Esophagus muscularis mucosa (tissue), 4 donors: ENCODE results near the gene TELO2. TPM values are rescaled to one million over a fixed set of nuclear protein-coding genes. Genes with fewer than 3 reads are reported as not detected.
"Not testable (repeated sequence)": the region's sequence is repeated elsewhere in the genome, so short reads cannot be mapped to it uniquely, and the experiment has no call there.

Experiments used
- DNase-seq: peaks from one replicate; pipeline ENCODE4 v3.0.0-alpha.2; 2017; ENCODE audit errors: extremely low spot score
- H3K27ac ChIP-seq, 4 donors: fragments of 200-600 bp; sonication (generic); replicated peaks in 1 of 4; 1 replicate in 3 of 4; 2 replicates in 1 of 4; pipeline ENCODE4 v1.5.1; 2016 to 2019; ENCODE audit warnings: mild to moderate bottlenecking in 1 of 4
- H3K27me3 ChIP-seq, 4 donors: fragments of 200-600 bp; sonication (generic); one replicate each; pipeline versions ENCODE4 v1.5.1 to v1.6.0; 2016 to 2019
- H3K36me3 ChIP-seq, 4 donors: fragments of 200-600 bp; sonication (generic); one replicate each; pipeline ENCODE4 v1.5.1; 2016 to 2019
- H3K4me1 ChIP-seq, 4 donors: fragments of 200-600 bp; sonication (generic); one replicate each; pipeline ENCODE4 v1.5.1; 2016 to 2019
- H3K4me3 ChIP-seq, 4 donors: fragments of 200-600 bp; sonication (generic); 1 replicate in 2 of 4; 2 replicates in 2 of 4; pipeline ENCODE4 v1.5.1; 2016 to 2019; ENCODE audit warnings: mild to moderate bottlenecking in 4 of 4, moderate library complexity in 1 of 4
- H3K9me3 ChIP-seq, 4 donors: fragments of 200-600 bp; sonication (generic); 1 replicate in 3 of 4; 2 replicates in 1 of 4; pipeline ENCODE4 v1.5.1; 2016 to 2019
- CTCF ChIP-seq, 3 experiments: fragments of 200-600 bp in 2 of 3; fragments of 450-650 bp in 1 of 3; sonication (generic) in 2 of 3; IDR thresholded peaks; one replicate each; pipeline ENCODE4 v1.5.1; 2017 to 2019; ENCODE audit warnings: antibody characterized with exemption in 3 of 3, mild to moderate bottlenecking in 2 of 3, moderate library complexity in 1 of 3
- EP300 ChIP-seq: sonication (generic); formaldehyde crosslinking; IDR thresholded peaks from one replicate; pipeline ENCODE4 v1.6.1; 2017; ENCODE audit warnings: antibody characterized with exemption
- POLR2A ChIP-seq: fragments of 450-650 bp; IDR thresholded peaks from one replicate; pipeline ENCODE4 v1.6.1; 2017; ENCODE audit warnings: antibody characterized with exemption, moderate library complexity, mild to moderate bottlenecking, low read depth
- POLR2AphosphoS5 ChIP-seq, 2 donors: sonication (generic); formaldehyde crosslinking; IDR thresholded peaks; one replicate each; pipeline ENCODE4 v1.6.1; 2017; ENCODE audit warnings: antibody characterized with exemption in 2 of 2
- WGBS: methylation state at CpG from one replicate; pipeline ENCODE4 v1.1.5; 2018; 5-methylcytosine and 5-hydroxymethylcytosine counted together
- intact Hi-C: fragments of 100-400 bp; cut with DNase I; formaldehyde crosslinking; loops from one replicate; pipeline ENCODE4 v1.15.1; 2023
- total RNA-seq, 4 donors: library from RNA; depleted of rRNA; stranded (reverse); fragments of >200 nt; gene quantifications; one replicate each; pipeline versions ENCODE4 v1.1.0 to v1.2.1, GENCODE V29; 2016

Gene TELO2
- total RNA-seq, 4 donors from 2014 or later = 14.1 to 27.7 (median 18.4) TPM

GRCh38 chr16:1465567-1465915 is 27.6 kb upstream of the TELO2 start:
- 93% methylated on average over 10 of the region's 13 CpGs for WGBS
- H3K36me3 ChIP-seq = peaks cover 11 to 46% (median 30%) of the 10 kb centered on the region in 4 donors
- no peak for TF ChIP-seq EP300
- no peak for TF ChIP-seq POLR2AphosphoS5 (IDR thresholded peaks at IDR 0.05)
- TF ChIP-seq POLR2A = no peak
- no peak for TF ChIP-seq CTCF (IDR thresholded peaks at IDR 0.05)
- H3K27me3 ChIP-seq = no peaks in the 10 kb centered on the region
- H3K9me3 ChIP-seq = no peaks in the 10 kb centered on the region
- no peak for DNase-seq
- H3K4me3 ChIP-seq = no peak overlapping the region
- no peak overlapping the region for H3K27ac ChIP-seq
- intact Hi-C loops = no loop called here
- H3K4me1 ChIP-seq = peaks cover 4 to 18% (median 9%) of the 10 kb centered on the region in 4 donors

GRCh38 chr16:1466054-1466453 is 27.1 kb upstream of the TELO2 start:
- TF ChIP-seq CTCF (IDR thresholded peaks at IDR 0.05) (no peak), POLR2A (no peak), POLR2AphosphoS5 (IDR thresholded peaks at IDR 0.05) (no peak), EP300 (no peak)
- H3K27ac ChIP-seq = no peak overlapping the region
- H3K4me1 ChIP-seq = peaks cover 9 to 23% (median 12%) of the 10 kb centered on the region in 4 donors
- H3K9me3 ChIP-seq = no peaks in the 10 kb centered on the region
- intact Hi-C loops = no loop called here
- H3K27me3 ChIP-seq = no peaks in the 10 kb centered on the region
- peaks cover 6 to 41% (median 25%) of the 10 kb centered on the region in 4 donors for H3K36me3 ChIP-seq
- 88% methylated on average over 14 of the region's 24 CpGs for WGBS
- no peak overlapping the region for H3K4me3 ChIP-seq
- no peak for DNase-seq

- DNase-seq = no peak
- intact Hi-C loops = no loop called here
- Histone ChIP-seq H3K36me3 (peaks cover 0 to 33% (median 17%) of the 10 kb centered on the region in 4 donors), H3K9me3 (no peaks in the 10 kb centered on the region), H3K27me3 (no peaks in the 10 kb centered on the region), H3K4me1 (peaks cover 9 to 33% (median 22%) of the 10 kb centered on the region in 4 donors), H3K4me3 (no peak overlapping the region), H3K27ac (no peak overlapping the region)
- WGBS = 79% methylated on average over 6 of the region's 14 CpGs
- TF ChIP-seq POLR2AphosphoS5 (IDR thresholded peaks at IDR 0.05) (no peak), EP300 (no peak), CTCF (IDR thresholded peaks at IDR 0.05) (no peak), POLR2A (no peak)
Observed at GRCh38 chr16:1466968-1467521, 26.1 kb upstream of the TELO2 start.

GRCh38 chr16:1468426-1468810 is 24.7 kb upstream of the TELO2 start:
- Histone ChIP-seq H3K4me1 (peaks cover 15 to 45% (median 30%) of the 10 kb centered on the region in 4 donors), H3K27ac (no peak overlapping the region), H3K36me3 (peaks cover 0 to 24% (median 11%) of the 10 kb centered on the region in 4 donors), H3K9me3 (no peaks in the 10 kb centered on the region), H3K4me3 (no peak overlapping the region), H3K27me3 (no peaks in the 10 kb centered on the region)
- TF ChIP-seq POLR2AphosphoS5 (IDR thresholded peaks at IDR 0.05) (no peak), CTCF (IDR thresholded peaks at IDR 0.05) (no peak), EP300 (no peak), POLR2A (no peak)
- no peak for DNase-seq
- 81% methylated on average over 22 of the region's 22 CpGs for WGBS
- intact Hi-C loops = no loop called here

GRCh38 chr16:1469141-1469540 is 24.0 kb upstream of the TELO2 start:
- DNase-seq, intact Hi-C loops, H3K27ac ChIP-seq, H3K4me3 ChIP-seq, H3K9me3 ChIP-seq, H3K27me3 ChIP-seq: not testable (repeated sequence)
- peaks cover 0 to 17% (median 9%) of the 10 kb centered on the region in 4 donors for H3K36me3 ChIP-seq
- H3K4me1 ChIP-seq = peaks cover 22 to 52% (median 37%) of the 10 kb centered on the region in 4 donors
- WGBS = 73% methylated on average over 5 of the region's 5 CpGs
